Measurements from ENCODE around the gene HCFC1.
"Not testable (repeated sequence)": the region's sequence is repeated elsewhere in the genome, so short reads cannot be mapped to it uniquely, and the experiment has no call there.

The HCFC1 gene

DNA sequence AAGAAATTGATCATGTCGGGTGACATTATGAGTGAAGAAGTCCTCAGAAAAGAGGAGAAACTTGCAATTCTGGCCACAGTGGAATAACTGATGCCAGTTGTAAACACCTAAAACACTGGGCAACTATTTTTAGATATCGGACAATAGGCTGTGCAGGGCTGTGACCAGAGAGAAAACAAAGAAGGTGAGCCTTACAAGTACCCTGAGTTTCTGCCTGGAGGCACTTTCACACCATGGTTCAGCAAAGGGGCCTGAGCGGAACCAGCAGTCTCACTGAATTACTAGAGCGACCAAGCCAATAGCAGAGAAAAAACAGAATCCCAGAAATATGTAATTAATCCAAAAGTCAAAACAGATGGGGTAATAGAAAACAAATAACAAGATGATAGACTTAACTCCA is 36.9 kb upstream of the HCFC1 start:
- no peak for DNase-seq (ENCODE audit: low read depth, low spot score)

DNA sequence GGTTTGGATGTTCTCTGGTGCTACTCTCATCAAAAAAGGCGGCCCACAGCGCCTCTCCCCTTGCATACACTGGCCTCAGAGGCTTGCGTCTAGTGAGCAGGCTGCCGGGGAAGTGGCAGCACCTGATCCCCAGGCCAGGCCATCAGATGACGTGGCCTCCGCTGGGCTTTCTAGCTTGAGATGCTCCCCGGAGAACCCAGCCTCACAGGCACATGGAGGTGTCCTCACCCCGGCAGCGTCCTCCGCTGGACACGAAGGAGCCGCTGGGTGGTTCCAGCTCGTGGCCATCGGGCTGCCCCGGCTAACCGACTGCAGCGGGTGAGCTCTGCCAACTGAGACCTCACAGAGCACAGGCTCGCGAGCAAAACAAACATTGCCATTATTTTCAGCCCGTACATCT is 35.3 kb upstream of the HCFC1 start:
- no peak for DNase-seq (ENCODE audit: low read depth, low spot score)

DNA sequence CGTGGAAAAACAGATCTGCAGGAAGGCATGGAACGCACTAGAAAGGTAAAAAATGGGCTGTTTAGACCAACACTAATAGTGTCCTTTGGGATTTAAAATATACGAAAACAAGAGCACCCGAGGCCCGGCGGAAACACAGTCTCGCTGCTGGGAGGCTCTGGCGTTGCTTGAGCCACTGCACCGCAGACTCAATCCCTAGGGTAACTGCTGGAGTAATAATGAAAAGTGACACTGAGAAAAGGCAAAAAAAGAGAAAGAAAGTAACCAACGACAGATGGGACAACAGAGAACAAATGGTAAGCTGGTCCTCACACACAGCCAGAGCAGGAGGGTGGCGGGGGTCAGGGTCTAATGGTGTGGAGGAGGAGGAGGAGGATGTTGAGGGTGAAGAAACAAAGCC is 32.7 kb upstream of the HCFC1 start:
- DNase-seq (ENCODE audit: low read depth, low spot score): no peak

DNA sequence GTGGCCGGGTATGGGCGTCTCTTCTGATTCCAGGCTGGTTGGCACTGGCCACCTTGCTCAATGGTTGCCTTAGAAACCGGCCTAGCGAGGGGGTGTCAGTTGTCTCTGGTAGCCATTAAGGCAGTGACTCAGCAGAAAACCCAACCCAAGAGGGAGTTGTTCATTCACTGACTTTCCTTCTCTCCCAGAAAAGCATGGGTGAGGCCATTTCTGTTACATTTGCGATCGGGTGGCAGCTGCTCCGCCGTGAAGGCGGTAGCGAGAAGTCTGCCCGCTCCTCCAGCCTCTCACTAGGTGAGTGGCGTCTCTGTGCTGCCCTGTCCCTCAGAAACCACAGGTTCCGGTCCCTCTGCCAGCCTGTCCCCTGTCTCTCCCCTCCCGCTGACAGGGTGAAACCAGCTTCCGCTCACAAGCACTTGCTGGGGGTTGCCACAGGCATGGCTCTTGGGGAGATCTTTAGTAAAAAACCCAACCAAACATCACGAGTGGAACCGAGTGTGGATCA is 30.6 kb upstream of the HCFC1 start:
- DNase-seq (ENCODE audit: low read depth, low spot score): no peak

- no peak for DNase-seq (ENCODE audit: low read depth, low spot score)
Measured at GRCh38 chrX:154000051-154000450, 28.4 kb upstream of the HCFC1 start.

GRCh38 chrX:153999359-154000037 is 27.9 kb upstream of the HCFC1 start:
- no peak for DNase-seq (ENCODE audit: low read depth, low spot score)

DNA sequence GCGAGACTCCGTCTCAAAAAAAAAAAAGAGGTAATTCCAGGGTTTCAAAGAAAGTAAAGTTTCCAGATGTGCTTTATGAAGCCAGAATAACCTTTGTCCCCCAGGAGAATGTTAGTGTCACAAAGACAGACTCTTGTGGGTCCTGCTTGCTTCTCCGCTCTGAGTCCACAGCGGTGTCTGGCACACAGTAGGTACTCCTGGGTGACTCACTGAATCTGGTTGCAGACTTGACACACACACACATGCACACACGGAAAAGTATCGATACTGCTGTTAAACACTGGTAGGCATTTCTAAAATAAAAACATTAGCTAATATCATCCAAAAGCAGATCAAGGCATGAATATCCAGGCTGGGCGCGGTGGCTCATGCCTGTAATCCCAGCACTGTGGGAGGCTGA is 23.9 kb upstream of the HCFC1 start:
- DNase-seq (ENCODE audit: low read depth, low spot score): no peak

- DNase-seq (ENCODE audit: low read depth, low spot score): not testable (repeated sequence)
Measured at GRCh38 chrX:153994398-153994797, 22.8 kb upstream of the HCFC1 start.

DNA sequence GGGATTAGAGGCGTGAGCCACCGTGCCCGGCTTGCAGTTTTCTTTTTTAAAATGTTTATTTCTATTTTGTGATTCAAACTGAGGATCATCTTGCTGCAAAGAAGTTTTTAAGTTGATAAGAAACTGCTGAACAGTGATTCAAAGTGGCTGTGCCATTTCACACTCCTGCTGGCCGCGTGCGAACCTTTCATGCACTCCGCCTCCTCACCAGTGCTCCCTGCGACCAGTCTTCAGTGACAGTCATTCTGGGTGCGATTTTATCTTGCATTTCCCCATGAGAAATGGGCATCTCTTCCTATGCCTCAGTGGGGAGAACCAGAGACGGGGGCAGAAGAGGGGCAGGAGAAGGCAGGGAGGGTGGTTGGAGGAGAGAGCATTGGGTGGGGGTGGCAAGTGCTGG is 22.4 kb upstream of the HCFC1 start:
- no peak for DNase-seq (ENCODE audit: low read depth, low spot score)

GRCh38 chrX:153993079-153993478 is 21.5 kb upstream of the HCFC1 start:
- DNase-seq (ENCODE audit: low read depth, low spot score): no peak

- DNase-seq (ENCODE audit: low read depth, low spot score): no peak
Measured at GRCh38 chrX:153992180-153992579, 20.6 kb upstream of the HCFC1 start.

DNA sequence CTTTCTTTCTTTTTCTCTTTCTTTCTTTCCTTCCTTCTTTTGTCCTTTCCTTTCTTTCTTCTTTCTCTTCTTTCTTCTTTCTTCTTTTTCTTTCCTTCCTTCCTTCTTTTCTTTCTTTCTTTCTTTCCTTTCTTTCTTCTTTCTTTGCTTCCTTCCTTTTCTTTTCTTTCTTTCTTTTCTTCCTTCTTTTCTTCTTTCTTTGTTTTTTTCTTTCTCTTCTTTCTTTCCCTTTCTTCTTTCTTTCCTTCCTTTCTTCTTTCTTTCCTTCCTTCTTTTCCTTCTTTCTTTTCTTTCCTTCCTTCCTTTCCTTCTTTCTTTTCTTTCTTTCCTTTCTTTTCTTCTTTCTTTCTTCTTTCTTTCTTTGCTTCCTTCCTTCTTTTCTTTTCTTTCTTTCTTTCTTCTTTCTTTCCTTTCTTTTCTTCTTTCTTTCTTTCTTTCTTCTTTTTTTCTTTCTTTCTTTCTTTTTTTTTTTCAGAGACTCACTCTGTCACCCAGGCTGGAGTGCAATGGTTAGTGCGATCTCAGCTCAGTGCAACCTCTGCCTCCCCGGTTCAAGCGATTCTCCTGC is 19.5 kb upstream of the HCFC1 start:
- no peak for DNase-seq (ENCODE audit: low read depth, low spot score)

GRCh38 chrX:153989973-153990655 is 18.5 kb upstream of the HCFC1 start:
- no peak for DNase-seq (ENCODE audit: low read depth, low spot score)

DNA sequence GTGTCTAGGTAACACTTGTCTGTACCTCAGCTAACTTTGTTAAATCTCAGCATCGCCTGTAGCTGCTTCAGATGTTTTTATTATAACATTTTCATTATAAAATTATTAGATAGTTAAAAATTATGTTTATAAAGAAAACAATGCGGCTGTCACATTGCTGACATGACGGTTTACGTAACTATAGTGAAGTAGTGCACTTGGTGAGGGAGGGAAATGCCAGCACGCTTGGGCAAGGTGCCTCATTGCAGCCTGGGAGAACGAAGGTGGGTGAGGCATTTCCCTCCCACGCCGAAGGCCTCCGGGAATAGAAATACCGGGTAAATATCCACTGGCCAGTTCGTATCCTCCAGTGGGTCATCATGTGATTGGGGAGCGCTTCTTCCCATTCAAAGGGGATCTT is 16.9 kb upstream of the HCFC1 start:
- no peak for DNase-seq (ENCODE audit: low read depth, low spot score)

DNA sequence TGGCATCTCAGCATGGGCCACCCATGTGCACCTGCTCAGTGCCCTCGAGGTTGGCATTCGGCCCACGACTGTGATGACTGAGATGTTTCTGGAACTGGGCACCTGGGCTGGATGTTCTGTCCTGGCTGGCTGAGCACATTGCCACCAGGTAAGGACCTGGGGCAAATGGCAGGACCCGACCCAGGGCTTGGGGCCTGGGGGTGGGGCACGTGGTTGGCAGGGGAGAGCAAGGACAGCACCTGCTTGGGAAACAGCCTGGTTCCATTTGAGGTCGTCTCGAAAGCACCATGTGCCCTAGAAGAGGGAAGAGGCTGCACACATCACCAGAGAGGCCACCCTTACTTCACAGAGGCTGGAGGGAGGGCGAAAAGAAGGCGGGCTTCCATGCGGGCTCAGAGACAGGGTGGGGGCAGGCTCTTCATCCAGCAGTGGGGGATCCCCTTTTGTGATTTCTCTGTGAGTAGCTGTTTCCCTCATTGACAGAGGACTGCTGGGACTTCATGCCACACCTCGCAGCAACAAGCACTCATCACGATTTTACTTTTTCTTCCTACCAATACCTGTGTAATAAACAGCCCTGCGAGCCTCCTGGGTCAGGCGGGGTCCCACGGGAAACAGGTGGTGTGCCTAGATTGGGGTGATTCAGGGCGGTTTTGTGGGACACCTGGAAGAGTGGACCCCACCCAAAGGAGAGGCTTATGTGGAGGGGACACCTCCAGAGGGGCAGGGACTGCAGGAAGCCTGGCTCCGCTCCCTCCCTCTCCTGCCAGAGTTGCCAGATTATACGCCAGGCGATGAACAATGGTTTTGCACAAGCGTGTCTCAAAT is 12.9 kb upstream of the HCFC1 start:
- DNase-seq (ENCODE audit: low read depth, low spot score): peak; percentile 14

- DNase-seq (ENCODE audit: low read depth, low spot score): no peak
Measured at GRCh38 chrX:153983321-153983801, 11.7 kb upstream of the HCFC1 start.

GRCh38 chrX:153981771-153982533 is 10.3 kb upstream of the HCFC1 start:
- no peak for DNase-seq (ENCODE audit: low read depth, low spot score)

DNA sequence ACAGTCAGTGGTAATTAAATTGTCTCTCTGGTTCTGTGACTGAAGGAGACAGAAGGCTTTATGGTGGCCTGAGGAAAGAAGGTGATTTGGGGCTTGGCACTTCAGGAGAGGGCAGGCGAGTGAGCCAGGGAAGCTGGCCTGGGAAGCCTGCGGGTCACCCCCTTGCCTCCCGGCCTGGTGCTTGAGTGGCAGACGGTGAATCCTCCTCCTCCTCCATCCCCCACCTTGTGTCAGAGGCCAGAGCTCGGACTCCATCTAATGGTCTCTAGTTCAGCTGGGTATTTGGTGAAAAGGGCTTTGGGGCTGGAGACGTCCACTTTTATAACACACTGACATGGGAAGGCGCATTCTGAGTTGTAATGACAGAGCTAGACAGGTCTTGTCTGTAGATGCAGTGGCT is 9.6 kb upstream of the HCFC1 start:
- DNase-seq (ENCODE audit: low read depth, low spot score): no peak

- not testable (repeated sequence) for DNase-seq (ENCODE audit: low read depth, low spot score)
Measured at GRCh38 chrX:153980394-153980793, 8.8 kb upstream of the HCFC1 start.

DNA sequence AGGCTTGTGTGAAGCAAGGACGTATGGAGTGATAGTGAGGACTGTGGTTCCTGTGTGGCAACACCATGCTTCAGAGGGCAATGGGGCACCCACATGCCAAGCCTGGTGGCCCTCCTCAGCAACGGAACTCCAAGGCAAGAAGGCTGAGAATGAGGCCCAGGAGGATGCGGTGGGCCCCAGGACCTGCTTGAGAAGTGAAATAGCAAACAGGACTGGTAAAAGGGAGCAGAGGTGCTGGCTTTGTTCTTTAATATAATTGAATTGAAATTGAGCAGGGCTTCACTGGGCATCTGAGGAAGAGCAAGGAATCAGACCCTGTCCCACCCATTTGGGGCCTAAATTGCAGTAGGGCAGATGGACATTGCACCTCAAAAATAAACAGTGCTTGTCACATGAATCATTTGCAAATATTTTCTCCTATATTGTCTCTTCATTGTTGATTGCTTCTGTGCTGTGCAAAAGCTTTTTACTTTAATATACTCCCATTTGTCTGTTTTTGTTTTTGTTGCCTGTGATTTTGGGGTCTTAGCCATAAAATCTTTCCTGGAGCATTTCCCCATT is 3.2 kb upstream of the HCFC1 start:
- DNase-seq (ENCODE audit: low read depth, low spot score): no peak
